HG03442 (cell line): ENCODE data around the gene RTL9.
"Not testable (repeated sequence)": the region's sequence is repeated elsewhere in the genome, so short reads cannot be mapped to it uniquely, and the experiment has no call there.

ENCODE experiments used
- ATAC-seq: cut with Tn5 transposase; IDR thresholded peaks from one replicate; pipeline ENCODE4 v1.9.1; 2021; ENCODE audit warnings: mild to moderate bottlenecking, moderate library complexity; ENCODE audit not compliant: unreplicated experiment

The RTL9 gene

DNA sequence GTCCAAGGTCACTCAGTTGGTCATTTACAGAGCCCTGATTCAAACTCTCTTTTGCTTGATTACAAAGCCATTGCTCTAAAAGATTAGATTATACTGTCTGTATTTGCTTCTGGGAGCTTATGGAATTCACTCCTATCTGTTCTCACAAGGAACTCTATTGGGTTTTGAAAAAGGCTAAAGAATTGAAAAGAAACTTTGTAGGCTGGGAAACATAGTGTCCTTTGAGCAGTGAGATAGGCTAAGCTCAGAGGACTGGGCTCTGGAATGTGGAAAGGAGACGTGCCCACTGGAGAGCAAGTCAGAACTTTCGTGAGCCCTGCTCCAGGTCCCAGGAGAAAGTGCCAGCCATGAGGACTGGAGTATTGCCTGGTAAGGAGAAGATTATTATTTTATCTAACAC is at the start of gene RTL9:
RTL9 (plus strand) TSS at position 301 of the 400 bp plus-strand sequence. CDS start 91,770 bp downstream, outside the sequence.
- ATAC-seq: no peak

DNA sequence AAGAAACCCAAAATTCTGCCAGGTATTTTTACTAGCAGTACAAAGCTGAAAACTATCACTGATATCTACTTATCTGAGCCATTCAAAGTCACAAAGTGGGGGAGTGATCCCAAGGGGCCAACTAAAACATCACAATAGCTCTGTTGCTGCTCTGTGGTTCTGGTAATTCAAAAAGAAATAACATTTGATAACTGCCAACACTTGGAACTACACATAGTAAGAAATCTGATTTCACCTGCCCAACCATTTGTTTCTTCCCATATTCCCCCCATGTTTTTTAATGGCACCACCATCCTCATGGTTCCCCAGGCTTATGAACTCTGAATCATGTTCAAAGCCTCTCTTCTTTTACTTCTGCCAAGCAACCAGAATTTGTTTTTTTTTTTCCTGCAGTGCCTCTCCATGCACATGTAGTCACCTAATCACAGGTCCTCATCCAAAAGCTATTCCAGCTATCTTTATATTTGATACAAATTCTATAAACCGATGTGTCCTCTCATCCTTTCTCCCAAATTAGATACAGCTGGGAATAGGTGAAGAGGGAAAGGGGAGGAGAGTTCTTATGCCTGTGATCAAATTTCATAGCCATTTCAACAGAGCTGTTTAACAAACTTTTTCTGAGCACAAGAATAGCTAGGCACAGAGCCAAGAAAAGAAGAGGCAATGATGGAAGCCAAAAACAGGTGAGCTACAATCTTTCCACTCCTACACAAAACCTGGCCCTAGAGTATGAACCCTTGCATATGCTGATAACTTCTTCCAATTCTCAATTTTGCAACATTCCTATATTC is 48.5 kb upstream of the RTL9 start:
- no peak for ATAC-seq

DNA sequence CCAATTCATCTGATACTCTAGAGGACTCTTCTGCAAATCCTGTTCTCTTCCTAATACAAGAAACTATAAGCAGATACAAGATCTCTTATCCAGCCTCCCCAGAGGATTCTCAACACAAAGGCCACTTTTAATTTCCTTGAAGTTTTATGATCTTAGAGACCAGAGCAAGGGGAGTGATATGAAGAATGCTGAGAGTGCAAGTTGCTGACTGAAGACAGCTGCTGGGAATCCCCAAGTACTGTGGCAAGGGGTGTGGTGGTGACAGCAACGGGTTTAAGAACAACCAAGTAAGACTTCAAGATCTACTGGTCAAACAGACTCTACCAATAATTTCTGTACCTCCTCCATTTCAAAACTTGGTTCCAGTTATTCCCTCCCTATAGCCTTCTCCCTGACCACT is 47.8 kb upstream of the RTL9 start:
- peak; percentile 88 for ATAC-seq

DNA sequence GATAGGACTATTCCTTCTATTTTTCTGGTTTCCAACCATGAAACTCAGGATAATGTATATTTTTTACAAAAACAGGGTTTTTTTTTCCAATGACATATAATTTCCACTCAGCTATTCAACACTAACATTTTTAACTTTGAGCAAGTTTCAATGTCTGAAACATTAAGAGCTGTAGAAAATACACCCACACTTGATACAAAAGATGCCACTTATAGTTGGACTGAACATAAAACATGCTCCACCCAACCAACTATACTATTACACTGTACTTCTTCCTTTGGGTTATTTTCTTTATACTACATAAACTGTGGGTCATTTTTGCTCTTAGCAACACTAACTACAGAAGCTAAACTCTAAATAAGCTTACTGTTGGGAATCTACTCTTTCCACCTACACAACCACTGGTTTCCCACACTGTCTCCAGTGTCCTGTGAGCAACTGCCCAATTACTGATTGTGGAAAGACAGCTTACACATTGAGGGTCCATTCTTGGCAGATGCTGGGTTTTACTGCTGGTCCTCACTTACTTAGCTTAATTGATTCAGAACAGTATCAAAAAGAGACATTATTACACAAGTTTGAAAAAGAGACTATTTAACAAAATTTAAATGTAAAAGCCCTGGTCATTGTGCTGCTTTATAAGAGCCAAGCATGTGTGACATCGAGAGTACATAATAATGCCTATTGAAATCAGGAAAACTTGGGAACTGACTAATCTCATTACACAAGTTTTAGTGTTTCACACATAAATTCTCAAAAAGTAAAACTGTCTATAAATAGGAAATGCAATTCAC is 47.0 kb upstream of the RTL9 start:
- no peak for ATAC-seq

DNA sequence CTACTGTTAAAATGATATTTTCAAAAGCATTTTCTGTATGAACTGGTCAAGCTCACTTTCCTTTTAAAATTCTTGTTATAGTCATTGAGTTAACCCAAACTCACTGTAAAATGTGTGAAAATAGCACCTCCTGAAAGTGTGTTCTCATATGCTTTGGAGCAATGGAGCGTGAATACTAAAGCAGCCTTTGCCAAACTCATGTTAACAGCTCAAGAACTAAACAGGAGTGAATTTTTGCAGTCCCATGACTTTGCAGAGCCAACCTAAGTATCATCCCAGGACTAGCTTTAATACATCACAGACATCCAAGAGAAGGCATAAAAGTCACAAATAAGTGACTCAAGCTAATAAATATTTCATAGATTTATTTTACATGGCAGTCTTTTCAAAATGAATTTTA is 43.1 kb upstream of the RTL9 start:
- no peak for ATAC-seq

DNA sequence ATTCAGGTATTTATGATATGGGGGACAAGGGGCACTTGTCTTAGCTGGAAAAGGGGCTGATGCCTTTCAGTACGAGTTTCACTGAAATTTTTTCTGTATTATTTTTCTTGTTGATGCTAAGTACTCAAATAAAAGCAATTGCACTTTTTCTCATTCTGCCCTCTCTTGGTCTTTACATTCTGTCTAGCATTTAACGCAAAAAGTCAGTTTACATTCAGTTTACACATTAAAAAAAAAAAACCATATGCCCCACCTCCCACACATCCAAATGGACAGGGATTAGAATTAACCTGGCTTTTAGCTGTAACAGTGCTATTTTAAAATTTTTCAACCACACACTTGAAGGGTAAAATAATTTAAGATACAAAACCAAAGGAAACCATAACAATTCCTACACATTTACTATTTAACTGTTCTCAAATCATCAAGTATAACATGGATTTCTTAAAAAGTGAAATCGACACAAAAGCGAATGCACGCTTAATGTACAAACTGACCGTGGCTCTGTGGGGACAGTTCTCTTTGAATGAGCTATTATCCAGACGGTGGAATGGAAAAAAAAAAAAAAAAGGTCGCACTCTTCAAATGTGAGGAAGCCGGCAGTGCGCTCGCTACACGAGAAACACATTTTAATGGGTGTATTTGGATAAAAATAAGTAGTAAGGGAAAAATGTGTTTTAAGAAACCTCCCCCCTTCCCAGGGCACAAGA is 42.1 kb upstream of the RTL9 start:
- no peak for ATAC-seq

DNA sequence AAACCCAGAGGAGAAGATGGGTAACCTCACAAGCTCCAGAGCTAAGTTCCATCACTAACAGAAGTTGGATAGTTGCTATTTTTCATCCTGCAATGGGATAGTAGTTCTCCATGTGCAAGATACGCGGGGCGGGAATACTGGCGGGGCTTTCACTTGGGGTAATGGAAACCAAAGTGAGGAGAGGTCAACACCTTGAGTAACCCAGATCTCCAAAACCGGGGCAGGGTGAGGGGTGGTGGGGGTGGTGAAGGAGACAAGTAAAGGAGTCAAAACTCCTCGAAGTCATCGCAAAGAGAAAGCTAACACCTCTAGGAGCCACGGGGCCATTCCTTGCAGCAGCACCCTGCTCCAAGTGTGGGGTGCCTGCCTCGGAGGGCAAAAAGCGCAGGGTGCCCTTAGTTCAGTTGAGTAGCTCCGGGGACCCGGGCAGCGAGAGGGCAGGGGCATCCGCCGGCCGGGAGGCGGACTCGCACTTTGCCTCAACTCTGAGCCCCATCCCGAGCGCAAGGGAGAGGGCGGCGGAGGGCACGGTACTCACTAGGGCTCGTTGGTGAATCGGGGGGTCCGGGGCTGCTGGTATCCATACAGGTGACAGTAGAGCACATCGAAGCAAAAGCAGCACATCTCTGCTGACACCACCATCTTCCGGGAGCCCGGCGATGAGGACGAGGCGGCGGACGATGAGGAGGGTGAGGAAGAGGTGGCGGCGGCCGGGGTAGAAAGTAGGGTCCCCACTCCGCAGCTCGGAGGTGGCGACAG is 41.4 kb upstream of the RTL9 start:
- peak; percentile 14 for ATAC-seq

DNA sequence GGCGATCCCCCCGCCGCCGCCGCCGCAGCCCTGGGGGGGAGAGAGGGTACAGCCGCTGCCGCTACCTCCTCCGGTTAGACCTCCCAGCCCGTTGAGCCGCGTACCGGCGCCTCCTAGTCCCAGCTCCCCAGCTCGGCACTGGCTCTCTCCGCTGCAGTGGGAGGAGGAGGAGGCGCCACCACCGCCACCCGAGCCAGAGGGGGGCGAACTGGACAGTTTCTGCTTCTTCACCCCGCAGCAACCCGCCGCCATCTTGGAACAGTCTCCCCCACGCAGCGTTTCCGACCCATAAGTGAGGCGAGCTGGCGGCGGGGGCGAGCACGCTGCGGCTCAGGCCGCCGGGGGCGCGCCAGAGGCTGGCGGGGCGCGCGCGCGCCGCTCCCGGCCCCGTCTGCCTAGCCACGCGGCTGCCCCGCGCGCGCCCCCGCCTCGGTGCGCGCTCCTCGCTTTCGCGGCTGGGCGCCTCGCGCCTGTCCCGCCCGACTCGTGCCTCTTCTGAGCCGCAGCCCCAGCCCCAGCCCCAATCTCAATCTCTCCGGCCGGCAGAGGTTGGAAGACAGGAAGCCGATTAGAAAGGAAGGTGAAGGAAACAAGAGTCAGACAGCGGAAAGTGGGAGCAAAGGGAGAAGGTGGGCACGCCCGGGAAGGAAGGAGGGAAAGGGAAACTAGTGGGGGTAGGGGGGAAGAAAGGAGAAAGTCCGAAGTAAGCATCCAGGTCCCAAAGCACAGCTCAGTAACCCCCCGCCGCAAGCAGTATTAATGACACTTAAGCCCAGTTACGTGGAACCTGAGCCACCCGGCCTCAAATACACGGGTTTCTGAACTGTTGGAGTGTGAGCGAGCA is 40.6 kb upstream of the RTL9 start, which contains the start of gene AMMECR1:
AMMECR1 (minus strand) TSS at position 266 of the 844 bp plus-strand sequence; CDS start at position 252, 14 bp downstream.
- peak; percentile 75 for ATAC-seq

DNA sequence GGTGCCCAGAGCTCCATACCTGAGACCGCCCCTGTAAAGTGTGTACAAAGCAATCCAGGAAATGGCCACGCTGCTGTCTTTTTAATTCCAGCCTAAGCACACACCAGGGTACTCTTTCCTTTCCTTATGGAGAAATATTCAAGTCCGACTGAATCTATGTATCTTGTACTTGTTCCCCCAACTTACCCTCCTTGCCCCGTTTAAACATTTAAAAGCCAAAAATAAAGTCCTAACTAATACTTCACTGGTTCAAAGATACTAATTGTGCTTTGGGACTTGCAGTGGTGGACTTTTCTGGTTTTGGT is 40.0 kb upstream of the RTL9 start:
- ATAC-seq: peak; percentile 11

DNA sequence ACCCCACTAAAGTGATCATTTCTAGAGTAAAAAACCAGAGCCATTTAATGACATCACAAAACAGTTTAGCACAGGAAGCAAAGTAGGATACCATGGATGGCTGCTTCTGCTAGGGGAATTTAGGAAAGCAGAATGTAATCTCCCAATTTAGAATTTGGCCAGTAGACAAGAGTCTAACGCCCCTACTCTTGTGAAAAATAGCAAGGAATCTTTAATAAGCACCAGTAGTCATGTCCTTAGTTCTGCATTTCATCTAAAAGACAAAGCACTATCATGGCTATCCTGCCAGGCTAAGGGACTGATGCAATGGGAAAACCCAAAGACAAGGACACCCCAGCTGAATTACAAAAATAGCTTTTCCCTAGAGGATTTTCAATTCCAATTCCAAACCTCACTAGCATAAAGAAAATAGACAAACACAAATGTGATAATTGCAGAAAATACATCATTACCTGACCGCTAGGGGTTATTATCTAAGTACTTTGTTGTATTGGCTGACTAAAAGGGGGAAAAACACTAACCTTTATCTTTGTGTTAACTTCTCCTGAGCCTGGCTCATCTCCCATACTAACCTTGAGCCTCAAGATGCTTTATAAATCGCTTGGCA is 38.2 kb upstream of the RTL9 start:
- no peak for ATAC-seq

DNA sequence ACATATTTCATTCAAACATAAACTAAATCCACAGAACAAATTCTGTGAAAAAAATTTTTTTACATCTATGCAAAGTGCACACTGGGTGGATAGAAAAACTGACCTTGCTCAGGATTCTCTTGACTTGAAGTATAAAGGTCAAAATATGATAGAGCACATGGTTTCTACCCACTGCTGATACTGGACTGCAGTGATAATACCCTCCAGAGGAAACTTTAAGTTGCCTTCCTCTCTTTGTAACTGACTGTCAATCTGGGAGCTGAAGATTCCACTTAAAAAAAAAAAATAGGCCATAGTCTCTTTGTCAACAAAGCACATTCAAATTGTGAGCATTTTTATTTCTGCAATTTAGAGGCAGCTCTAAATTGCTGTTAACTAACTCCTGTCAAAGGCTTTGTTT is 37.6 kb upstream of the RTL9 start:
- ATAC-seq: no peak

DNA sequence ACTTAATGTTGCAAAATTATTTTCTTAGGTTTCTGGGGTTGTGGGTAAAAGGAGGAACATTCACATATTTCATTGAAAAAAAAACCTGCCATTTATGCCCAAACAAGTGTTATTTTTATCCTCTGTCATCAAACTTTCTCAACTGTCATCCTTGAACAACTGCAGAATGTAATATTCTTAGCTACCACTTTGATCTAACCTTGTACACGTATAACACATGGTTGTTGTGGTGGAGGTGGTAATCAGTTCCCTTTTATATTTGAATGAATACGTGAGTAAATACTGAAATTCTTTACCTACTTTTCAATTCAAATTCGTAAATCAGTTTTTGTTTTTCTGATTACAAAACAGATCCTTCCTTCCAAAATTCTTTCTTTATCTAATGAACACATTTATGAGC is 37.0 kb upstream of the RTL9 start:
- peak; percentile 30 for ATAC-seq

DNA sequence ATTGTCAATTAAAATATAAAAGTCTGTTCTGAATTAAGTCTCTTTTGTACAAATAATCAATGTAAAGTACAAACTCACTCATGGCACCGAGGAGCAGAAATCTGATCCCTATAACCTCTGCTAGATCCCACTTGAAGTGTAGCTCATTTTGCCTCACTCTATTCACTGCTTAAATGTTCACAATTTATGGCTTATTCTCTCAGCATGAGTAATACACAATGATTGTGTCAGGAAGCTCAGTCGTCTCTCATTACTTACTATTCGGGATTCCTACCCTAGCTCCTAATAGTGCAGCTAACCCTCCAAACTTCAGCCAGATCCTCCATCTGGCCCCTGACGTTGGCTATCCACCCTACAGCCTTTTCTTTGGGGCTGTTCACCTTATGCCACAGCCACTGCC is 36.0 kb upstream of the RTL9 start:
- no peak for ATAC-seq

DNA sequence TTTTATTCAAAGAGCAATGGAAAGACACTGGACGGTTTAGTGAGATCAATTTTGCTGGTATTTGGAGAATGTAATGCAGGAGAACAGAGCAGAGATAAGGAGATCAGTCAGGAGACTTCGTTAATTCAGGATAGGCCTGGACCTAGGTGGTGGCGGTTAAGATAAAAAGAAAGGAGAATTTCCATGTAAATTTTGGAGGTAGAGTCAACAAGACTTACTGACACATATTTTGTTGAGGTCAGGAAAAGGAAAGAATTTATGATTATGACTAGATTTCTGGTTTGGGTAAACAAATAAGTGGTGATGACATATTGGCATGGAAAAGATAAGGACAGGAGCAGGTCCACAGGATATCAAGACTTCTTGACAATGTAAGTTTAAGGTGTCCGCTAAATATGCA is 31.9 kb upstream of the RTL9 start:
- ATAC-seq: no peak

DNA sequence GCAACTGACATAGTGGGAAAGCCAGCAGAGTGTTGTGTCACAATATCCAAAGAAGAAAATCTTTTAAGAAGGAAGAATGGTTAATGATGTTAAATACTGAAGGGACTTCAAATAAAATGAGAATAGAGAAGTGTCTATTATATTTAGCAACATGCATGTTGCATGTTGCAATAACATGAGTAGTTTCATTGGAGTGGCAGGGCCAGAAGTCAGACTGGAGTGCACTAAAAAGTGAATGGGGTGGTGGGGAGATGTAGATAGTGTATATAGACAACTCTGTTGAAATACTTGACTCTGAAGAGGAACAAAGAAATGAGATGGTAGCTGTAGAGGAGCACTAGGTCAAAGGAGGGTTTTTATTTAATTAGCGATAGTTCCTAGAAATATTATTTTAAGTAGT is 31.3 kb upstream of the RTL9 start:
- ATAC-seq: no peak

DNA sequence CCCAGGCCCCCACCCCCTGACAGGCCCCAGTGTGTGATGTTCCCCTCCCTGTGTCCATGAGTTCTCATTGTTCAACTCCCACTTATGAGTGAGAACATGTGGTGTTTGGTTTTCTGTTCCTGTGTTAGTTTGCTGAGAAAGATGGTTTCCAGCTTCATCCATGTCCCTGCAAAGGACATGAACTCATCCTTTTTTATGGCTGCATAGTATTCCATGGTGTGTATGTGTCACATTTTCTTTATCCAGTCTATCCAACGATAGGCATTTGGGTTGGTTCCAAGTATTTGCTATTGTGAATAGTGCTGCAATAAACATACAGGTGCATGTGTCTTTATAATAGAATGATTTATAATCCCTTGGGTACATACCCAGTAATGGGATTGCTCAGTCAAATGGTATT is 30.0 kb upstream of the RTL9 start:
- not testable (repeated sequence) for ATAC-seq

DNA sequence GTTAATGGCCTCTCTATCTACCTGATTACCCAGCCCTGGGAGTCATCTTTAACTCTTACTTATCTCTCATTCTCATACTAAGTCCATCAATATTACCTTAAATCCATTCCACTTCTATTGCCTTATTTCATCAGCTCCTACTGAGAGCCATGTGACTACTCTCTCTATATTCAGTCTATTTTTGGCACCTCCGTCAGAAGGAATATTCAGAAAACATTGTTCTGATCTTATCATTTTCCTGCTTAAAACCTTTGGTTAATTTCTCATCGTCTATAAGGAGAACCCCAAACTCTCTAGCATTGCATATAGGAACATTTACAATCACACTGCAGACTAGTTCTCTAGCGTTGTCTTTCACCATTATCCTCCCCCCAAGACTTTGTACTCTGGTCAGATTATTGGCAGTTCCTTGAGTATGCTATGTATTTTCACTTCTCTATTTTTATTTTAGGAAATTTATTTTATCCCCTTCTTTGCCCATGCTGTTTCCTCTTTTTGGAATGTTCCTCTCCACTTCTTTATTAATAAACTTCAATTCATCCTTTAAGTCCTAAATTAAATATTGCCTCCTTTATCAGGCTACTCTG is 27.1 kb upstream of the RTL9 start:
- no peak for ATAC-seq

DNA sequence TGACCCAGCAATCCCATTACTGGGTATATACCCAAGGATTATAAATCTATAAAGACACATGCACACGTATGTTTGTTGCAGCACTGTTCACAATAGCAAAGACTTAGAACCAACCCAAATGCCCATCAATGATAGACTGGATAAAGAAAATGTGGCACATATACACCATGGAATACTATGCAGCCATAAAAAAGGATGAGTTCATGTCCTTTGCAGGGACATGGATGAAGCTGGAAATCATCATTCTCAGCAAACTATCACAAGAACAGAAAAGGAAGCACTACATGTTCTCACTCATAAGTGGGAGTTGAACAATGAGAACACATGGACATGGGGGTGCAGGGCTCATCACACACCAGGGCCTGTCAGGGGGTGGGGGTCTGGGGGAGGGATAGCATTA is 25.2 kb upstream of the RTL9 start:
- not testable (repeated sequence) for ATAC-seq

DNA sequence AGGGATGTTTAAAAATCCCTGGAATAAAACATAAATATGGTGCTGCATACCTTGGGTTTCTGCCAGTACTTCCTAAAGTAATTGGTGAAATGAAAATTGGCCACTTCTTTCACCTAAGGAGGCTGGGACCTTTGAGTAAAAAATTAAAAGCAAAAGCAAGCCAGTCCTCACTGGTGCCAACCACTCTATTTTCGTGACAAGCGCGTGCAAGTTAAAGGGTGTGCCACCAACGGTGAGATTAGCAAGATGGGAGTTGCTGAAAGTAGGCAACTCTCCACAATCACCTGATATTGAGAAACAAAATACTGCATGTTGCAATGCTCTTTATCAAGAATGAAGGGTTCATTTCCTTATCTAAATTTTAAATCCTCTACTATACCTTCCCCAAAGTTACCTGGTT is 19.7 kb upstream of the RTL9 start:
- no peak for ATAC-seq
